Uterus (tissue), 4 donors: ENCODE measurements around the gene GPR132. TPM values are rescaled to one million over a fixed set of nuclear protein-coding genes. Genes with fewer than 3 reads are reported as not detected.

Source experiments
- DNase-seq, 2 donors: peaks; one replicate each; pipeline ENCODE4 v3.0.0-alpha.2; 2019 to 2020
- H3K27ac ChIP-seq, 2 donors: fragments of 200-600 bp; sonication (generic); 1 replicate in 1 of 2; 2 replicates in 1 of 2; pipeline ENCODE4 v1.5.1; 2016 to 2018
- H3K27me3 ChIP-seq, 2 donors: fragments of 200-600 bp; sonication (generic); one replicate each; pipeline ENCODE4 v1.5.1; 2018 to 2019; ENCODE audit warnings: control low read depth in 1 of 2
- H3K36me3 ChIP-seq, 2 donors: fragments of 200-600 bp; sonication (generic); one replicate each; pipeline ENCODE4 v1.5.1; 2019; ENCODE audit warnings: control low read depth in 1 of 2
- H3K4me1 ChIP-seq, 2 donors: fragments of 200-600 bp; sonication (generic); one replicate each; pipeline ENCODE4 v1.5.1; 2018 to 2019; ENCODE audit warnings: control low read depth in 1 of 2
- H3K4me3 ChIP-seq, 2 donors: fragments of 200-600 bp; sonication (generic); 1 replicate in 1 of 2; 2 replicates in 1 of 2; pipeline ENCODE4 v1.5.1; 2018 to 2019; ENCODE audit warnings: mild to moderate bottlenecking in 1 of 2
- H3K9me3 ChIP-seq, 2 donors: fragments of 200-600 bp; sonication (generic); one replicate each; pipeline ENCODE4 v1.5.1; 2019; ENCODE audit warnings: control low read depth in 1 of 2
- CTCF ChIP-seq, 4 experiments: fragments of 200-600 bp in 2 of 4; fragments of 450-650 bp in 2 of 4; sonication (generic) in 2 of 4; IDR thresholded peaks; one replicate each; pipeline ENCODE4 v1.5.1; 2016 to 2019; ENCODE audit warnings: antibody characterized with exemption in 4 of 4, mild to moderate bottlenecking in 2 of 4, moderate library complexity in 1 of 4
- POLR2A ChIP-seq, 2 donors: fragments of 450-650 bp; IDR thresholded peaks; one replicate each; pipeline ENCODE4 v1.6.1; 2016; ENCODE audit warnings: antibody characterized with exemption in 2 of 2, mild to moderate bottlenecking in 1 of 2, moderate library complexity in 1 of 2
- intact Hi-C: fragments of 100-400 bp; cut with DNase I; formaldehyde crosslinking; loops from one replicate; pipeline ENCODE4 v1.15.1; 2023; ENCODE audit warnings: low total_unique reads
- total RNA-seq, 4 donors: library from RNA; depleted of rRNA in 3 of 4; stranded (reverse); fragments of >200 nt in 3 of 4; gene quantifications; one replicate each; pipeline versions ENCODE4 v1.1.0 to v1.2.4, GENCODE V29; 2014 to 2023
- donor health status: DM: yes; HTN: yes; CAD: no.

GPR132 gene
- total RNA-seq, 4 donors from 2014 or later: 1.7 to 3.7 TPM; not detected in 2

- H3K27ac ChIP-seq: no peak overlapping the region
- no peak for DNase-seq
- H3K4me1 ChIP-seq: peaks cover 0 to 6% of the 10 kb centered on the region in 2 donors
- intact Hi-C loops: loop anchor here (5.0 kb wide), 1 partner anchor 153 kb away; no protein-coding TSS in a partner anchor
- H3K4me3 ChIP-seq: no peak overlapping the region
- no peaks in the 10 kb centered on the region for H3K36me3 ChIP-seq
- no peaks in the 10 kb centered on the region for H3K9me3 ChIP-seq
- TF ChIP-seq POLR2A (IDR thresholded peaks at IDR 0.05): no peak
- no peak for TF ChIP-seq CTCF (IDR thresholded peaks at IDR 0.05)
- H3K27me3 ChIP-seq: no peaks in the 10 kb centered on the region
Observed at GRCh38 chr14:105049753-105050550, 15.3 kb downstream of the GPR132 start.

- intact Hi-C loops: loop anchor here (5.0 kb wide), 1 partner anchor 150 kb away; no protein-coding TSS in a partner anchor
Observed at GRCh38 chr14:105047283-105048016, 17.8 kb downstream of the GPR132 start.

DNA sequence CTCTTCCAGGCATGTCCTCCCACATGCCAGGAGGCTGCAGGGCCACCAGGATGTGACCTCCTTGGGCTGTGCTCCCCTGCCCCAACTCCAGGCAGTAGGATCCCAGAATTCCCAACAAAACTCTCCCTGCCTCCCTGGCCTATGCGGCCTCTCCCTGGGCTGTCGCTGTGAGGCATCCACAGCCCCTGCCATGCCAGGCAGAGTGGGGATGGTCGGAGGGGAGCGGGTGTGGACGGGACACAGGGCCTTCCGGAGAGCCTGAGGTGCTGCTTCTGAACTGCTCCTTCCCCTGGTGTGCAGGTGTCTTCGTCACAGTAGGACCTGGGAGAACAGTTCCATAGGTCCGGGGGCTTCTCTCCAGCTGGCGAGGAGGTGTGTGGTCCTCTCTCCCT lies 18.3 kb downstream of the GPR132 start:
- intact Hi-C loops: loop anchor here (5.0 kb wide), 1 partner anchor 150 kb away; no protein-coding TSS in a partner anchor
- TF ChIP-seq POLR2A (IDR thresholded peaks at IDR 0.05) (no peak), CTCF (IDR thresholded peaks at IDR 0.05) (no peak)
- no peaks in the 10 kb centered on the region for H3K36me3 ChIP-seq
- H3K4me3 ChIP-seq: no peak overlapping the region
- no peaks in the 10 kb centered on the region for H3K9me3 ChIP-seq
- DNase-seq: no peak
- no peak overlapping the region for H3K27ac ChIP-seq
- peaks cover 0 to 6% of the 10 kb centered on the region in 2 donors for H3K4me1 ChIP-seq
- H3K27me3 ChIP-seq: no peaks in the 10 kb centered on the region

More at GRCh38 chr14:105047283-105048016, 17.8 kb downstream of the GPR132 start:
- peaks cover 0 to 6% of the 10 kb centered on the region in 2 donors for H3K4me1 ChIP-seq
- no peaks in the 10 kb centered on the region for H3K27me3 ChIP-seq
- no peaks in the 10 kb centered on the region for H3K9me3 ChIP-seq
- DNase-seq: no peak
- H3K4me3 ChIP-seq: no peak overlapping the region
- no peaks in the 10 kb centered on the region for H3K36me3 ChIP-seq
- H3K27ac ChIP-seq: no peak overlapping the region
- TF ChIP-seq CTCF (IDR thresholded peaks at IDR 0.05) (no peak), POLR2A (IDR thresholded peaks at IDR 0.05) (no peak)

DNA sequence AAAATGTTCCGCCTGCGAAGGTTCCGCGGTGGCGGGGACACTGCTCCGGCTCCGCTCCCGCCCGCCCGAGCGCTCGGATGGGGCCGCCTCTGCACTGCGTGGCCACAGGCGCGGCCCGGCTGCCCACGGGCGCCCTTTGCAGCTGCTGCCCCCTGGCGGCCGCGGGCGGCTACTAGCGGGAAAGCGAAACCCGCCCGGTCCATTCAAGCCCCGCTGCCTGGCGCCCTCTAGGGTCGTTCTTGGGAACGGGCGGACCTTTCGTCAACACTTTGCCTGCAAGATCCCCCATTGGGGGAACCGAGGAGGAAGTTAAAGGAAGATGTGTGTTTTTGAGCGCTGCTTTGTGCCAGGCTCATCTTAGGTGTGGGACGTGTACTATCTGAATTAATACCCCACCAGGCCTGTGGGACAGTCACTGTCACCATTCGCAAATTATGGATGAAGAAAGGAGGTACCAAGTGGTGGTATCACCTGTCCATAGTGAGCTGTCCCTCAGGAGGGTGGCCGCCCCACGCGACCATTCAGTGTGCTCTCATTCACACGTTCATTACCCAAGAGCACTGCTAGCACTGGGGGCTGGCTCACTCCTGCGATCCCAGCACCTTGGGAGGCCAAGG lies 19.4 kb downstream of the GPR132 start:
- intact Hi-C loops: loop anchor here (5.0 kb wide), 1 partner anchor 149 kb away; no protein-coding TSS in a partner anchor
- Histone ChIP-seq H3K36me3 (no peaks in the 10 kb centered on the region), H3K9me3 (no peaks in the 10 kb centered on the region), H3K27me3 (no peaks in the 10 kb centered on the region), H3K4me3 (no peak overlapping the region), H3K27ac (no peak overlapping the region), H3K4me1 (peaks cover 0 to 6% of the 10 kb centered on the region in 2 donors)
- peak; percentile 88 to 91 for DNase-seq
- TF ChIP-seq POLR2A (IDR thresholded peaks at IDR 0.05): no peak
- TF ChIP-seq CTCF (IDR thresholded peaks at IDR 0.05): peak; percentile 100
